ENCODE measurements around the gene PURB. TPM values are rescaled to one million over a fixed set of nuclear protein-coding genes. Genes with fewer than 3 reads are reported as not detected.

PURB gene
- polyA plus RNA-seq, 1 of the 3 experiments (the other 2 are of a cell fraction) = 4.8 TPM

GRCh38 chr7:44917465-44917864, 32.1 kb upstream of the PURB start:
- no peak for DNase-seq
- TF ChIP-seq PBX3 (IDR thresholded peaks at IDR 0.05) (no peak), NRF1 (IDR thresholded peaks at IDR 0.05; ENCODE audit: low read depth, low read length) (no peak), FOXM1 (IDR thresholded peaks at IDR 0.05; ENCODE audit: low read depth) (no peak), POLR2AphosphoS5 (IDR thresholded peaks at IDR 0.05; ENCODE audit: low read depth, low read length) (no peak), USF1 (IDR thresholded peaks at IDR 0.05; ENCODE audit: borderline replicate concordance, low read depth) (no peak), EZH2phosphoT487 (IDR thresholded peaks at IDR 0.05; ENCODE audit: borderline replicate concordance, low read depth) (no peak), MXI1 (IDR thresholded peaks at IDR 0.05; ENCODE audit: low read depth, low read length) (no peak), IRF3 (IDR thresholded peaks at IDR 0.05; ENCODE audit: low read depth, low read length) (no peak), YY1 (IDR thresholded peaks at IDR 0.05; ENCODE audit: low read depth) (no peak), RAD21 (IDR thresholded peaks at IDR 0.05; ENCODE audit: low read length) (no peak), NFIC (IDR thresholded peaks at IDR 0.05; ENCODE audit: borderline replicate concordance) (no peak), CHD2 (IDR thresholded peaks at IDR 0.05; ENCODE audit: low read length, partially characterized antibody) (no peak), RFX5 (IDR thresholded peaks at IDR 0.05; ENCODE audit: low read length) (no peak), SMC3 (IDR thresholded peaks at IDR 0.05; ENCODE audit: low read depth, low read length) (no peak), FOXJ3 (CRISPR knock-in tag; IDR thresholded peaks at IDR 0.05) (no peak), JUND (IDR thresholded peaks at IDR 0.05) (no peak), RXRA (IDR thresholded peaks at IDR 0.05; ENCODE audit: borderline replicate concordance, low read depth) (no peak), GABPA (IDR thresholded peaks at IDR 0.05; ENCODE audit: low read depth) (no peak)
- POLR2A ChIA-PET = no interaction called here
- Histone ChIP-seq H3K4me1 (ENCODE audit: control insufficient read depth in 1 of 2, insufficient read depth in 2 of 2, low read depth in 1 of 2, low read length in 1 of 2) (peaks cover 0 to 8% of the 10 kb centered on the region in 2 experiments; a peak in 1 of 4 replicates), H2AFZ (ENCODE audit: low read depth) (no peak overlapping the region), H3K9me3 (no peaks in the 10 kb centered on the region), H3K4me2 (no peak overlapping the region), H3K9ac (no peak overlapping the region), H3K4me3 (ENCODE audit: low read depth in 2 of 2, low read length in 1 of 2) (no peak overlapping the region), H3K36me3 (replicated peaks in 1 of 2; ENCODE audit: control insufficient read depth in 1 of 2, insufficient read depth in 2 of 2, low read length in 1 of 2) (no peaks in the 10 kb centered on the region), H3K79me2 (ENCODE audit: insufficient read depth) (no peaks in the 10 kb centered on the region), H3K27me3 (ENCODE audit: insufficient read depth) (no peaks in the 10 kb centered on the region), H3K27ac (ENCODE audit: low read depth in 2 of 2, low read length in 1 of 2) (no peak overlapping the region), H3K9me2 (no peaks in the 10 kb centered on the region), H4K20me1 (ENCODE audit: insufficient read depth) (no peaks in the 10 kb centered on the region), H3F3A (replicated peaks; ENCODE audit: insufficient read depth) (no peaks in the 10 kb centered on the region)
- CTCF ChIA-PET = interaction anchor here (0.8 to 13.2 kb wide), 4 partner anchors 24 to 329 kb away, joined by 3 to 135 read pairs (median 3); no protein-coding TSS in a partner anchor
- WGBS (ENCODE audit: low lambda C conversion rate) = 50% methylated on average over 2 of the region's 2 CpGs

All from SK-N-SH (cell line).